Measurements from ENCODE around the gene NFATC3.

DNA sequence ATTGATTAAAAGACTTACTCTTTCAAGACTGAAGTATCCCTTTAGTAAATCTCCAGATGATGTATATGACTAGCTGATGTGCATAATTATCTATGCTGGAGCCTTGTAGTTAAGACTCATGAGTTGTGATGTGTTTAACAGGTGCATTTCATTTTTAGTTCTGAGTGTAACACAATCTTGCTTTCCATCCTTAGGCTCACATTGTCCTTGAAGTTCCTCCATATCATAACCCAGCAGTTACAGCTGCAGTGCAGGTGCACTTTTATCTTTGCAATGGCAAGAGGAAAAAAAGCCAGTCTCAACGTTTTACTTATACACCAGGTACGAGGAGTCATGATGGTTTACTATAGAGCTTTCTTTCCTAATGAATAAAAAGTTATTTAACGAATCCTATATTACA lies 97.9 kb downstream of the NFATC3 start:
- no peak for TF ChIP-seq CTCF (IDR thresholded peaks at IDR 0.05; ENCODE audit: low read depth, low read length, missing input control)
- no peak for TF ChIP-seq JUND (IDR thresholded peaks at IDR 0.05)
- TF ChIP-seq GABPA (IDR thresholded peaks at IDR 0.05 in 1 of 2, conservative IDR thresholded peaks at IDR 0.05 in 1 of 2) = no peak
- TF ChIP-seq MAX (IDR thresholded peaks at IDR 0.05) = no peak
- TF ChIP-seq, protein P1, sequence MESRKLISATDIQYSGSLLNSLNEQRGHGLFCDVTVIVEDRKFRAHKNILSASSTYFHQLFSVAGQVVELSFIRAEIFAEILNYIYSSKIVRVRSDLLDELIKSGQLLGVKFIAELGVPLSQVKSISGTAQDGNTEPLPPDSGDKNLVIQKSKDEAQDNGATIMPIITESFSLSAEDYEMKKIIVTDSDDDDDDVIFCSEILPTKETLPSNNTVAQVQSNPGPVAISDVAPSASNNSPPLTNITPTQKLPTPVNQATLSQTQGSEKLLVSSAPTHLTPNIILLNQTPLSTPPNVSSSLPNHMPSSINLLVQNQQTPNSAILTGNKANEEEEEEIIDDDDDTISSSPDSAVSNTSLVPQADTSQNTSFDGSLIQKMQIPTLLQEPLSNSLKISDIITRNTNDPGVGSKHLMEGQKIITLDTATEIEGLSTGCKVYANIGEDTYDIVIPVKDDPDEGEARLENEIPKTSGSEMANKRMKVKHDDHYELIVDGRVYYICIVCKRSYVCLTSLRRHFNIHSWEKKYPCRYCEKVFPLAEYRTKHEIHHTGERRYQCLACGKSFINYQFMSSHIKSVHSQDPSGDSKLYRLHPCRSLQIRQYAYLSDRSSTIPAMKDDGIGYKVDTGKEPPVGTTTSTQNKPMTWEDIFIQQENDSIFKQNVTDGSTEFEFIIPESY (IDR thresholded peaks at IDR 0.05) = no peak

All from liver (tissue), 3 donors.